H1 (cell line): ENCODE data around the gene CRISPLD2.

Experiments used
- CBX5 ChIP-seq: fragments of 300-800, 300-1000 bp; sonication (generic); IDR thresholded peaks from 2 replicates; pipeline ENCODE4 v1.7.1; 2016; ENCODE audit warnings: antibody characterized with exemption, low read length, low read depth
- CTCF ChIP-seq, 3 experiments: IDR thresholded peaks; 1 replicate in 2 of 3; 2 replicates in 1 of 3; pipeline versions ENCODE4 v1.5.1 to v1.6.1; 2011; ENCODE audit warnings: low read length in 3 of 3, mild to moderate bottlenecking in 3 of 3, inconsistent platforms in 2 of 3, low read depth in 1 of 3, moderate library complexity in 1 of 3; ENCODE audit not compliant: insufficient read depth in 1 of 3; ENCODE audit errors: control extremely low read depth in 1 of 3
- EP300 ChIP-seq, 2 experiments: IDR thresholded peaks; 1 replicate in 1 of 2; 2 replicates in 1 of 2; pipeline ENCODE4 v1.6.1; 2011 to 2012; ENCODE audit warnings: low read depth in 2 of 2, low read length in 2 of 2, mild to moderate bottlenecking in 2 of 2, borderline replicate concordance in 1 of 2, inconsistent platforms in 1 of 2, moderate library complexity in 1 of 2
- EZH2 ChIP-seq: fragments of 200-600 bp; sonication (generic); IDR thresholded peaks from 2 replicates; pipeline ENCODE4 v1.7.1; 2012; ENCODE audit warnings: low read depth, mild to moderate bottlenecking, moderate library complexity, low read length, inconsistent platforms; ENCODE audit not compliant: severe bottlenecking
- JUND ChIP-seq: IDR thresholded peaks from 2 replicates; pipeline ENCODE4 v1.6.1; 2011; ENCODE audit warnings: mild to moderate bottlenecking, improper control_type of control experiment, low read length
- POLR2A ChIP-seq, 2 experiments: IDR thresholded peaks; 1 replicate in 1 of 2; 2 replicates in 1 of 2; pipeline ENCODE4 v1.6.1; 2011; ENCODE audit warnings: low read depth in 2 of 2, low read length in 2 of 2, mild to moderate bottlenecking in 2 of 2; ENCODE audit errors: control extremely low read depth in 1 of 2
- POLR2AphosphoS5 ChIP-seq: IDR thresholded peaks from 2 replicates; pipeline ENCODE4 v1.6.1; 2011; ENCODE audit warnings: low read depth, low read length
- RAD21 ChIP-seq, 2 experiments: IDR thresholded peaks in 1 of 2; conservative IDR thresholded peaks in 1 of 2; 2 replicates each; pipeline ENCODE4 v1.6.1; 2011; ENCODE audit warnings: low read depth in 2 of 2, low read length in 2 of 2, improper control_type of control experiment in 1 of 2, inconsistent platforms in 1 of 2, mild to moderate bottlenecking in 1 of 2, moderate library complexity in 1 of 2
- RFX5 ChIP-seq: IDR thresholded peaks from 2 replicates; pipeline ENCODE4 v1.6.1; 2011; ENCODE audit warnings: low read depth, low read length, improper control_type of control experiment, borderline replicate concordance
- SIN3A ChIP-seq, 2 experiments: IDR thresholded peaks in 1 of 2; conservative IDR thresholded peaks in 1 of 2; 2 replicates each; pipeline ENCODE4 v1.6.1; 2011 to 2012; ENCODE audit warnings: low read length in 2 of 2, improper control_type of control experiment in 1 of 2, low read depth in 1 of 2, mild to moderate bottlenecking in 1 of 2
- SIX5 ChIP-seq: IDR thresholded peaks from 2 replicates; pipeline ENCODE4 v1.6.1; 2011; ENCODE audit warnings: mild to moderate bottlenecking, low read depth, low read length

GRCh38 chr16:84832488-84833143, 12.8 kb downstream of the CRISPLD2 start:
- TF ChIP-seq RFX5 (no peak), POLR2A (IDR thresholded peaks at IDR 0.05; ENCODE audit: control extremely low read depth in 1 of 2, low read depth in 2 of 2, low read length in 2 of 2) (no peak), RAD21 (IDR thresholded peaks at IDR 0.05 in 1 of 2, conservative IDR thresholded peaks at IDR 0.05 in 1 of 2; ENCODE audit: low read depth in 2 of 2, low read length in 2 of 2) (no peak), EP300 (IDR thresholded peaks at IDR 0.05; ENCODE audit: borderline replicate concordance in 1 of 2, low read depth in 2 of 2, low read length in 2 of 2) (no peak), CTCF (IDR thresholded peaks at IDR 0.05; ENCODE audit: control extremely low read depth in 1 of 3, insufficient read depth in 1 of 3, low read depth in 1 of 3, low read length in 3 of 3) (no peak), JUND (no peak), POLR2AphosphoS5 (no peak), CBX5 (no peak), SIN3A (conservative IDR thresholded peaks at IDR 0.05 in 1 of 2, IDR thresholded peaks at IDR 0.05 in 1 of 2; ENCODE audit: low read depth in 1 of 2, low read length in 2 of 2) (no peak), EZH2 (no peak), SIX5 (no peak)
